GM21576 (cell line): ENCODE results near the gene CHST15.

ENCODE experiments used
- ATAC-seq: cut with Tn5 transposase; IDR thresholded peaks from one replicate; pipeline ENCODE4 v1.9.1; 2021; ENCODE audit warnings: mild to moderate bottlenecking, moderate library complexity; ENCODE audit not compliant: unreplicated experiment

Gene CHST15, protein sequence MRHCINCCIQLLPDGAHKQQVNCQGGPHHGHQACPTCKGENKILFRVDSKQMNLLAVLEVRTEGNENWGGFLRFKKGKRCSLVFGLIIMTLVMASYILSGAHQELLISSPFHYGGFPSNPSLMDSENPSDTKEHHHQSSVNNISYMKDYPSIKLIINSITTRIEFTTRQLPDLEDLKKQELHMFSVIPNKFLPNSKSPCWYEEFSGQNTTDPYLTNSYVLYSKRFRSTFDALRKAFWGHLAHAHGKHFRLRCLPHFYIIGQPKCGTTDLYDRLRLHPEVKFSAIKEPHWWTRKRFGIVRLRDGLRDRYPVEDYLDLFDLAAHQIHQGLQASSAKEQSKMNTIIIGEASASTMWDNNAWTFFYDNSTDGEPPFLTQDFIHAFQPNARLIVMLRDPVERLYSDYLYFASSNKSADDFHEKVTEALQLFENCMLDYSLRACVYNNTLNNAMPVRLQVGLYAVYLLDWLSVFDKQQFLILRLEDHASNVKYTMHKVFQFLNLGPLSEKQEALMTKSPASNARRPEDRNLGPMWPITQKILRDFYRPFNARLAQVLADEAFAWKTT

DNA sequence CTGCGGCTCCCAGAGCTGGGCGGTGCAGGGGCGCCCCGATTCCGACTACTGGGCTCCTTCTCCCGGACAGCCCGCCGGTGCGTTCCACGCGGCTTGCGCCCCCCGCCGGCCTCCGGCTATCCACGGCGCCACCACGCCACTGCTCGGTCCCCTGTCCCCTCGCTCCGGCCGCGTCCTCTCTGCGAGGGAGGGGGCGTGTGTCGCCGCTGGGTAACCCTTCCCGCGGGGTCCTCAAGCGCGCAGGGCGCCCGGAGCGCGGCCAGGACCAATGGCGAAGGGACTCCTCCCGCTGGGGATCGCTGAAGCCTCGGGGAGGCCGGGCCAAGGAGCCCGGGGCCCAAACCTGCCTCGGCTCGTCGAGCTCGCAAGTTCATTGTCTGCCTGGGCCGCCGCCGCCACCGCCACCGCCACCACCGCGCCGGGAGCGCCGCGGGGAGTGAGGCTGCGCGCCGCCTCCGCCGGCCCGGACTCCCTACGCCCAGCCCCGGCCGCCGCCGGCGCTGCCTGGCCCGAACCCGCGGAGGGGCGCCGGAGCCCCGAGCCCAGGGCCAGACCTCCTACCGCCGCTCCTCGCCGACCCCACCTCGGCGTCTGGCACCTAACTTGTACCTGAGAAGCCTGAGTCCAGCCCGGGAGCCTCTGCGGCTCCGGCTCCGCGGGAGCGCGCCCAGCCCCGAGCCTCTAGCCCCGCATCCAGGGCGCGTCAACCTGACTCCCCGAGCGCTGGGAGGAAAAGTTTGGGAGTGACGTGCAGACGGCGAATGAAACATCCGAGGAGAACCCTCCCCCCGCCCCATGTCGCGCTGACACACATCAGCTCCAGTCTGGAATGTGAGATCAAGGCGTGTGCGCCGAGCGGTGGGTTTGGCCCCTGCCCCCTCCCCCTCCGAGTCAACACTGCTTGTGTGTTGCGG, at the start of gene CHST15:
Gene CHST15 (minus strand): TSS at position 739 of the 914 bp plus-strand sequence. CDS start 47,386 bp downstream, outside the sequence.
- peak; percentile 13 for ATAC-seq

DNA sequence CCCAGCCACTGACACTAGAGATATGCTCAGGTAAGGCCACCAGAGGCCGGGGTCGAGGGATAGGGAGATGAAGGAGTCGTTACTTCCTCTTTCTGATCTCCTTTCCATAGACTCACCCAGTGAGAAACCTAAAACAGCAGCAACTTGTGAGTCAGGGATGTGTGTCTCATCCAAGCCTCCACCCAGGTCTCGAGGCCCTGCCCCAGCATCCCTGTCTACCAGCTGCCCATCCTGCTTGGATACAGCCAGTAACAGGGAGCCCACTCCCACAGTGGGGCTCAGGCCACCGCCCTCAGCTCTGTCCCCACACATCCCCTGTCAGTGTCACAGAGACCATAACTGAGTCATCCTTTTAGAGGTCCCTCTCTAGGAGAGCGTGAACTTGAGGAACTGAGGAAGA, 49.6 kb upstream of the CHST15 start:
- no peak for ATAC-seq

GRCh38 chr10:124142006-124142739, 48.8 kb upstream of the CHST15 start:
- no peak for ATAC-seq

- ATAC-seq, result no peak
Observed at GRCh38 chr10:124138883-124139348, 45.5 kb upstream of the CHST15 start.

DNA sequence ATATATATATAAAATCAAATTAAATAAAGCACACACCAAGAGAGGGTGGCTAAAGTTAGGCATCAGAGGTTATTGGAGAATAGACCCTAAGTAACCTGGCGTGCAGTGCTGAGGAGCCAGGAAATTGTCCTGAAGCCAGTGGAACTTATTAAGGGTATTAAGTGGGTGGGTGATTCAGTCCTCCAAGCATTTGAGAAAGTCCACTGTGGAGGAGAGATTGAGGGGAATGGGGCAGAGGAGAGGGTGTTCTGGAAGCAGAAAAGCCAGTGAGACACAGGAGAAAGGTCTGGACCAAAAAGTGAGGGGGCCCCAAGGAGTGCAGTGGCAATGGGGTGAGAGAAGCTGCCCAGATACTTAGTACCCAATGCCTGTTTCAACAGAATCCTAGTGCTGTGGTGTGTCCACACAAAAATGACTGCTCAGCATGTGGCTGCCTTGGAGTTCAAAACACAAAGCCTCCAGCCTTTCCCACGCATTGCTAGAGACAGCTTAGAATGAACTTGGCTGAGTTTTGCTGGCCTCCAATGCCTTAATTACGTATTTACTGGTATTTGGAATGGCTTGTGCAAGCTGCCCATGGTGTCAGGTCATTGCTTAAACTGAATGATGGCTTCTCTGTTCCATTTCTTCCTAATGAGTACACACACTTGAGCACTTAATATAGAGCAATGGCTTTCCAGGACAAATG, 44.9 kb upstream of the CHST15 start:
- ATAC-seq, result no peak

- no peak for ATAC-seq
Observed at GRCh38 chr10:124134251-124134893, 41.0 kb upstream of the CHST15 start.

DNA sequence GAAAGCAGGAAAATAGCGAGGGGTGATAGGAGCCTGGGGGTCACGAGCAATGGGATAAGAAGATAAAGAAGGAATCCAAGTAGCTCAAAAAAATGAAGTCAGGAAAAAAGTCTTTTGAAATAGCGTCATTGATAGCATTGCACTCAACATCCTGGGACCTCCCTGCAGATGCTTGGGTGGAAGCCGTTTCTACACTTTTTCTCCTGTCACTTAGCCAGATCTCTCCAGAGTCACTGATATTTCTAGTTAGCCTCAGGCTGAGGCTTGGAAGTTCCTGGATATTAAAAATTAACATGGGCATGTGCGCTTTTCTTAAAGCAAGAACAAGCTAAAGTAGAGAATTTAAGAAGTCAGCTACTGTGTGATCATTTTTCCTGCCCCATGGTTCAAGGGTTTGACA, 39.5 kb upstream of the CHST15 start:
- no peak for ATAC-seq

- no peak for ATAC-seq
Observed at GRCh38 chr10:124132306-124132705, 38.9 kb upstream of the CHST15 start.

GRCh38 chr10:124131172-124131571, 37.8 kb upstream of the CHST15 start:
- no peak for ATAC-seq

- ATAC-seq, result no peak
Observed at GRCh38 chr10:124130198-124130900, 37.0 kb upstream of the CHST15 start.

DNA sequence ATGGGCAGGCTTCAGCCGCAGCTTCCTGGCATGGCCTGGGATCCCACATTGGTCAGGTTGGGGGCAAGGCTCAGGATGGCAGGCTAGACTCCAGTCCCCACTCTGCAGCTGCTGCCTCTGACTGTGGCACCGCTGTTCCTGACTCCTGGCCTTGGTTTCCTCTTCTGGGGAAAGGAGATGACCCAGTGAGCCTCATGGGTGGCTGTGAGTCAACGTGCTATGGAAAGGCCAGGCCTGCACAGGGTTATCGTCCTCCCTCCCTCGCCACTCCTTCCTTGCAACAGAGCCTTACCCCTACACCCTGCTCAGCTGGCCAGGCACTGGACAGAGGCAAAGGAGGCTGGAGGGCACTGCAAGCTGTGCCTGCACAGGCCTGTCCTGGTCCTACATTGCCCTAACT, 36.1 kb upstream of the CHST15 start:
- ATAC-seq, result no peak

GRCh38 chr10:124128811-124129145, 35.4 kb upstream of the CHST15 start:
- ATAC-seq, result no peak

GRCh38 chr10:124127965-124128810, 34.8 kb upstream of the CHST15 start:
- no peak for ATAC-seq

- no peak for ATAC-seq
Observed at GRCh38 chr10:124127563-124127962, 34.2 kb upstream of the CHST15 start.

GRCh38 chr10:124126983-124127385, 33.6 kb upstream of the CHST15 start:
- no peak for ATAC-seq

GRCh38 chr10:124126145-124126982, 33.0 kb upstream of the CHST15 start:
- no peak for ATAC-seq
